ENCODE results near the gene GNB1L.
A peak's percentile ranks its signal among the peaks of the same experiment; 100 is the strongest.

Gene GNB1L

GRCh38 chr22:19893363-19893762 lies 38.7 kb upstream of the GNB1L start:
- Histone ChIP-seq H3K9ac (ENCODE audit: insufficient read length, low read depth) (no peak overlapping the region), H3K4me1 (ENCODE audit: insufficient read depth, insufficient read length) (peaks cover 19% of the 10 kb centered on the region), H3K27me3 (ENCODE audit: insufficient read depth, insufficient read length) (no peaks in the 10 kb centered on the region), H3K4me3 (ENCODE audit: insufficient read length, low read depth) (no peak overlapping the region), H3K36me3 (ENCODE audit: insufficient read depth, insufficient read length, low read length) (peaks cover 24% of the 10 kb centered on the region), H3K9me3 (ENCODE audit: insufficient read depth, low read length) (no peaks in the 10 kb centered on the region)
- no peak for TF ChIP-seq ZNF274 (IDR thresholded peaks at IDR 0.05; ENCODE audit: low read depth, low read length)
- no peak for DNase-seq (ENCODE audit: low read depth, low spot score)

- H3K36me3 ChIP-seq (ENCODE audit: insufficient read depth, insufficient read length, low read length) = peaks cover 21% of the 10 kb centered on the region
- no peaks in the 10 kb centered on the region for H3K27me3 ChIP-seq (ENCODE audit: insufficient read depth, insufficient read length)
- no peaks in the 10 kb centered on the region for H3K9me3 ChIP-seq (ENCODE audit: insufficient read depth, low read length)
- DNase-seq (ENCODE audit: low read depth, low spot score) = no peak
- no peak overlapping the region for H3K9ac ChIP-seq (ENCODE audit: insufficient read length, low read depth)
- TF ChIP-seq SUZ12 (IDR thresholded peaks at IDR 0.05; ENCODE audit: extremely low read depth, insufficient read depth, insufficient read length) = no peak
- no peak for TF ChIP-seq ZNF274 (IDR thresholded peaks at IDR 0.05; ENCODE audit: low read depth, low read length)
- no peak for TF ChIP-seq YY1 (IDR thresholded peaks at IDR 0.05; ENCODE audit: insufficient read depth, insufficient read length)
- H3K4me3 ChIP-seq (ENCODE audit: insufficient read length, low read depth) = no peak overlapping the region
- H3K4me1 ChIP-seq (ENCODE audit: insufficient read depth, insufficient read length) = peaks cover 19% of the 10 kb centered on the region
Observed at GRCh38 chr22:19892925-19893324, 38.3 kb upstream of the GNB1L start.

- H3K4me3 ChIP-seq (ENCODE audit: insufficient read length, low read depth) = no peak overlapping the region
- H3K4me1 ChIP-seq (ENCODE audit: insufficient read depth, insufficient read length) = peaks cover 19% of the 10 kb centered on the region
- H3K36me3 ChIP-seq (ENCODE audit: insufficient read depth, insufficient read length, low read length) = peaks cover 16% of the 10 kb centered on the region
- TF ChIP-seq YY1 (IDR thresholded peaks at IDR 0.05; ENCODE audit: insufficient read depth, insufficient read length) (no peak), SUZ12 (IDR thresholded peaks at IDR 0.05; ENCODE audit: extremely low read depth, insufficient read depth, insufficient read length) (no peak), ZNF274 (IDR thresholded peaks at IDR 0.05; ENCODE audit: low read depth, low read length) (no peak)
- H3K9ac ChIP-seq (ENCODE audit: insufficient read length, low read depth) = no peak overlapping the region
- H3K9me3 ChIP-seq (ENCODE audit: insufficient read depth, low read length) = no peaks in the 10 kb centered on the region
- no peak for DNase-seq (ENCODE audit: low read depth, low spot score)
- no peaks in the 10 kb centered on the region for H3K27me3 ChIP-seq (ENCODE audit: insufficient read depth, insufficient read length)
Observed at GRCh38 chr22:19892257-19892879, 37.7 kb upstream of the GNB1L start.

DNA sequence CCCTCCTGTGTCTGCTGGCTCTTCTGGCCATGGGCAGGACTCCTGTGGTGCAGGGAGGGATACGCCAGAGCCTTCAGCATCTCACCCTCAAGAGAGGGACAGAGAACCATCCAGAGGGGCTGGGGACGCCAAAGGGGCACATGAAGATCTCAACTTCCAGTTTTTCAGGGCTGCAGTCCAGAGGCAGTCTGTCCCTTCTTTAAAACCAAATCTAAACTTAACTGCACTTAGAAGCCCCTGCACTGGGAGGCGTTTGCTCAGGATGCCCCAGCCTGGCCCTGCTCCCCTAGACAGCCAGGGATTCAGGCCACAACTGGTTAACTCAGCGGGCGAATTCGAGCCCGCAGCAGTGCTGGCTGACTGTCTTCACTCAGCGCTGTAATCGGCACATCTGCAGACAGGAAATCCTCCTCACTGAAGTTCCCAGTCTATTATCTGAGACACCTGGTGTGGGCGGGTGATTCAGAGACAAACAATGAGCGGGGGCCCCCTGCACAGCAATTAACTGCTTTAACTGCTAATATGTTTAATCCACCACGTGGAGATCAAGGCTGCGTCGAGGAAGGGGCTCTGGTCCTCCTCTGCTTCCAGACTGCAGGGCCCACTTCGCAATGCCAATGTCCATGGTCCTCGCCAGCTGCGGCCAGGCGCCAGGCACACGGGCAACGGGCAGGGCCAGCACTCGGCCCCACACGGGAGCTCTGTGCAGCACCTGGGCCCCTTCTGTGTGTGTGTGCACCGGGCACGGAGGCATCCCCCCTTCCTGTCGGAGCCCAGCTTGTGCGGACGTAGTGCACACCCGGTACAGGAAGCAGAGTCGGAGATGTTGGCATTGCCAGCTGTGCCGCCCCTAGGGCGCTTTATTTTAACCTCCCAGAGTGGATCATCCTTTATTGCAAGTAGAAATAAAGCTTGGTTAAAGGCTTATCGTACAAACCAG lies 36.9 kb upstream of the GNB1L start:
- Histone ChIP-seq H3K36me3 (ENCODE audit: insufficient read depth, insufficient read length, low read length) (peaks cover 18% of the 10 kb centered on the region), H3K4me1 (ENCODE audit: insufficient read depth, insufficient read length) (peaks cover 17% of the 10 kb centered on the region), H3K4me3 (ENCODE audit: insufficient read length, low read depth) (no peak overlapping the region), H3K9me3 (ENCODE audit: insufficient read depth, low read length) (no peaks in the 10 kb centered on the region), H3K27me3 (ENCODE audit: insufficient read depth, insufficient read length) (no peaks in the 10 kb centered on the region), H3K9ac (ENCODE audit: insufficient read length, low read depth) (peak overlapping the region; percentile 36)
- TF ChIP-seq SUZ12 (IDR thresholded peaks at IDR 0.05; ENCODE audit: extremely low read depth, insufficient read depth, insufficient read length) (no peak), YY1 (IDR thresholded peaks at IDR 0.05; ENCODE audit: insufficient read depth, insufficient read length) (no peak), ZNF274 (IDR thresholded peaks at IDR 0.05; ENCODE audit: low read depth, low read length) (no peak)
- DNase-seq (ENCODE audit: low read depth, low spot score) = peak; percentile 61

- Histone ChIP-seq H3K27me3 (ENCODE audit: insufficient read depth, insufficient read length) (no peaks in the 10 kb centered on the region), H3K4me3 (ENCODE audit: insufficient read length, low read depth) (no peak overlapping the region), H3K9me3 (ENCODE audit: insufficient read depth, low read length) (no peaks in the 10 kb centered on the region), H3K36me3 (ENCODE audit: insufficient read depth, insufficient read length, low read length) (peaks cover 18% of the 10 kb centered on the region), H3K4me1 (ENCODE audit: insufficient read depth, insufficient read length) (peaks cover 17% of the 10 kb centered on the region), H3K9ac (ENCODE audit: insufficient read length, low read depth) (peak overlapping the region; percentile 36)
- no peak for DNase-seq (ENCODE audit: low read depth, low spot score)
- TF ChIP-seq ZNF274 (IDR thresholded peaks at IDR 0.05; ENCODE audit: low read depth, low read length) (no peak), YY1 (IDR thresholded peaks at IDR 0.05; ENCODE audit: insufficient read depth, insufficient read length) (no peak), SUZ12 (IDR thresholded peaks at IDR 0.05; ENCODE audit: extremely low read depth, insufficient read depth, insufficient read length) (no peak)
Observed at GRCh38 chr22:19890502-19891316, 36.0 kb upstream of the GNB1L start.

DNA sequence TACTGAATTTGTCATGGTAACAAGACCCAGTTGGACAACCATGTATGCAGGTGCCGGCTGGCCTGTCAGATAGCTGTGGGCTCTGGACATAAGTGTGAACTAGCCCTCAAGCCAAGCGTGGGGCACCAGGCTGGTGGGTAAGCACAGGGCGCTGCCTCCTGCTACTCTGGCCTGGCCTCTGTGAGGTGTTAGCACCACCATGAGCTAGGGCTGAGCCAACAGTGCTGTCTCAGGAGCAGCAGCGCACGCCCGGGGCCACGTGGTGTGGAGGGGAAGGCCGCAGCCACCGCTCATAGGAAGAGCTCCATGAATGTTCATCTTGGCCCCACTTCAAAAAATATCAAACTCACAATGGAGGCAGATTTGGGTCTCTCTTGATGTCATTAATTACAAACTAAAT lies 35.3 kb upstream of the GNB1L start:
- Histone ChIP-seq H3K4me1 (ENCODE audit: insufficient read depth, insufficient read length) (peaks cover 17% of the 10 kb centered on the region), H3K9me3 (ENCODE audit: insufficient read depth, low read length) (no peaks in the 10 kb centered on the region), H3K36me3 (ENCODE audit: insufficient read depth, insufficient read length, low read length) (peaks cover 11% of the 10 kb centered on the region), H3K9ac (ENCODE audit: insufficient read length, low read depth) (no peak overlapping the region), H3K27me3 (ENCODE audit: insufficient read depth, insufficient read length) (no peaks in the 10 kb centered on the region), H3K4me3 (ENCODE audit: insufficient read length, low read depth) (no peak overlapping the region)
- TF ChIP-seq SUZ12 (IDR thresholded peaks at IDR 0.05; ENCODE audit: extremely low read depth, insufficient read depth, insufficient read length) (no peak), YY1 (IDR thresholded peaks at IDR 0.05; ENCODE audit: insufficient read depth, insufficient read length) (no peak), ZNF274 (IDR thresholded peaks at IDR 0.05; ENCODE audit: low read depth, low read length) (no peak)
- no peak for DNase-seq (ENCODE audit: low read depth, low spot score)

All from NT2/D1 (cell line).